GM12801 (cell line): ENCODE measurements around the gene CAVIN1.

Source experiments
- CTCF ChIP-seq: IDR thresholded peaks from one replicate; pipeline ENCODE4 v1.5.1; 2011; ENCODE audit warnings: control low read depth; ENCODE audit not compliant: insufficient read length; ENCODE audit errors: extremely low read depth

CAVIN1 gene

GRCh38 chr17:42457107-42457792 is 34.2 kb upstream of the CAVIN1 start:
- TF ChIP-seq CTCF = no peak

DNA sequence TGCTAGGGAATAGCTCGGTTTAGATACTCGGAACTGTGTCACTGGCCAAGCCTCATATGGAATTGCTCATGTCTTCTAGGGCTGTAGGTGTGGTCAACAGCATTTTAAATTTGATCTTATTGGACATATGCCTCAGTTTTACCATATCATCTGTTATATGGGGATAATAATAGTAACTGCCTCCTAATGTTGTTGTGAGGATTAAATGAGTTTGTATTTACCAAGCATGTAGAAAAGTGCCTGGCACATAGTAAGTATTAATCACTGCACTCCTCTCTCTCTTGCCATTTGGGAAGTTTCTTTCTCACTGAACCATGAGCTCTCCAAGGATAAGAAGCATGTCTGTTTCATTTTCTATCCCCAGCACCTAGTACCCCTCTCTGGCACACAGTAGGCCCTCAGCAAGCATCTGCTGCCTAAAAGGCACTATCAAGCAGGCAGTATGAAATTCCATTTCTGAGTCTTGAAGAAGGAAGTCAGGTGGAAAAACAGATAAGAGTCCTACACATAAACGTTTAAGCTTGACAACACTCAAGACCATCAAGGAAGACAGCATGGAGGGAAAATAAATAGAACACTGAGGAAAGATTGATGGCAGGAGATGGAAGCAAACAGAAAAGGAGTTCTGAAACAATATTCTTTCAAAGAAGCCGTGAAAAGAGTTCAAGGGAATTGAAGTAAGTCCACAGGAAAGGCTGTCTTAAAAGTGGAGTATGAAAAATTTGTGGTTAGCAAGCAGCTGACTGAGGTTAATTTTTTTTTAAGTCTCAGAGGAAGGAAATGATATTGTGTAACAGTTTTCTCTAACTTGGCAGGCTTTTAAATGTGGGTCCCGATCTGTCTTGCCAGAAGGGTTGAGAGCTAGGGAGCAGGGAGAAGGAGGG is 33.4 kb upstream of the CAVIN1 start:
- TF ChIP-seq CTCF = no peak

DNA sequence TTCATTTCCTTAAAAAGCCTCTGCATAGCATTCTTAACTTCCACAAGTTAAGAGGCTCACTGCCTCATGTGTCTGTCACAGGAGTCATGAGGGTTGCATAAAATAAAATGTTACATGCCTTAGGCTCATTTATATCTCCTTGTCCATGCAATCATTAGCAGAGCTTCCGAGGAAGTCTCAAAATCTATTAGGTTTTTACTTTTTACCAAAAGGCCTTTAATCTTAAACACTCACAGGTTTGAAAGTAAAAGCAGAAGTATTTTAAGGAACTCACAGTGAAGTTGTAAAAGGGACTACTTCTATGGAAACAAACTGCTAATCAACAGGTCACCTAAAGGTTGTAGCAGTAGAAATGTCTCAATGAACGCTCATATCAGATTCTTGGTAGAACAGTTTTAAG is 30.4 kb upstream of the CAVIN1 start:
- no peak for TF ChIP-seq CTCF

- no peak for TF ChIP-seq CTCF
Observed at GRCh38 chr17:42442196-42442565, 19.1 kb upstream of the CAVIN1 start.

GRCh38 chr17:42441371-42442195 is 18.5 kb upstream of the CAVIN1 start:
- no peak for TF ChIP-seq CTCF

- no peak for TF ChIP-seq CTCF
Observed at GRCh38 chr17:42438600-42439567, 15.8 kb upstream of the CAVIN1 start.
